GM12878 (cell line): Measurements from ENCODE around the gene TNKS1BP1. TPM values are rescaled to one million over a fixed set of nuclear protein-coding genes. Genes with fewer than 3 reads are reported as not detected.

ENCODE experiments used
- BCLAF1 ChIP-seq: fragments of 450-650 bp; IDR thresholded peaks from 2 replicates; pipeline ENCODE4 v1.6.1; 2017; ENCODE audit warnings: antibody characterized with exemption, mild to moderate bottlenecking, moderate library complexity
- CTCF ChIP-seq, 3 experiments: IDR thresholded peaks in 2 of 3; conservative IDR thresholded peaks in 1 of 3; 2 replicates each; pipeline ENCODE4 v1.5.1; 2011; ENCODE audit warnings: low read depth in 3 of 3, low read length in 3 of 3, mild to moderate bottlenecking in 3 of 3, control low read depth in 2 of 3, moderate library complexity in 2 of 3, inconsistent platforms in 1 of 3, mixed read lengths in 1 of 3; ENCODE audit not compliant: control insufficient read depth in 2 of 3, insufficient read depth in 1 of 3; ENCODE audit errors: extremely low read depth in 1 of 3
- E2F4 ChIP-seq: IDR thresholded peaks from 2 replicates; pipeline ENCODE4 v1.6.1; 2012; ENCODE audit warnings: low read depth, low read length, improper control_type of control experiment
- PRDM15 ChIP-seq: fragments of 450-650 bp; formaldehyde crosslinking; IDR thresholded peaks from 2 replicates; pipeline ENCODE4 v1.4.0; 2020; ENCODE audit warnings: mild to moderate bottlenecking, moderate library complexity
- polyA plus RNA-seq, 11 experiments: library from polyadenylated mRNA; depleted of rRNA in 4 of 11; unstranded in 6 of 11; stranded (reverse) in 5 of 11; fragments of >200 nt; fragmentation: Nextera tagmentation in 4 of 11; fragmentation: Illumina TruSeq in 1 of 11; extraction: Ambion mirVana in 4 of 11; extraction: Trizol in 1 of 11; gene quantifications; 1 replicate in 1 of 11; 2 replicates in 10 of 11; pipeline versions ENCODE4 v1.2.1 to v1.2.3, GENCODE V29; 2011 to 2016; ENCODE audit warnings: inconsistent platforms in 2 of 11, missing spikeins in 2 of 11, low read depth in 1 of 11
- total RNA-seq, 4 experiments: library from RNA; depleted of rRNA in 3 of 4; stranded (reverse); fragments of >200 nt in 3 of 4; fragmentation: Illumina TruSeq in 1 of 4; extraction: Trizol in 1 of 4; gene quantifications; 2 replicates each; pipeline versions ENCODE4 v1.2.1 to v1.2.3, GENCODE V29; 2013 to 2021

The TNKS1BP1 gene
- total and polyA plus RNA-seq, 10 of the 15 experiments (the other 5 are each of a cell fraction or from before 2014, with no cell fraction given), result 0.26 to 15.8 (median 4.3) TPM

GRCh38 chr11:57251037-57251436, 73.7 kb downstream of the TNKS1BP1 start (continued):
- no peak for TF ChIP-seq BCLAF1
- no peak for TF ChIP-seq CTCF (IDR thresholded peaks at IDR 0.05 in 2 of 3, conservative IDR thresholded peaks at IDR 0.05 in 1 of 3; ENCODE audit: control insufficient read depth in 2 of 3, extremely low read depth in 1 of 3, insufficient read depth in 1 of 3, low read depth in 3 of 3, low read length in 3 of 3)
- TF ChIP-seq E2F4, result no peak
- TF ChIP-seq PRDM15 (CRISPR knock-in tag), result no peak

Other genes starting within 250 kb of the TNKS1BP1 start
Only the 7 nearest of the 12 such genes appear.
- not detected in 2 replicates for gene APLNR, start 87.7 kb downstream of the TNKS1BP1 start, total RNA-seq (2014; rRNA removed)
- not detected in 2 replicates for gene APLNR, start 87.7 kb downstream of the TNKS1BP1 start, total RNA-seq (2014; rRNA removed; fragmentation: Illumina TruSeq; extraction: Trizol)
- not detected in 2 replicates for gene APLNR, start 87.7 kb downstream of the TNKS1BP1 start, total RNA-seq (2021)
- gene APLNR, start 87.7 kb downstream of the TNKS1BP1 start, polyA plus RNA-seq (2011; rRNA removed), result 0.10 and 0.11 TPM in 2 replicates
- not detected in 2 replicates for gene APLNR, start 87.7 kb downstream of the TNKS1BP1 start, polyA plus RNA-seq (2014; fragmentation: Illumina TruSeq; extraction: Trizol)
- gene APLNR, start 87.7 kb downstream of the TNKS1BP1 start, polyA plus RNA-seq (2014; fragmentation: Nextera tagmentation; extraction: Ambion mirVana), result not detected
- gene APLNR, start 87.7 kb downstream of the TNKS1BP1 start, polyA plus RNA-seq (2014; rRNA removed), result not detected in 2 replicates
- not detected for gene APLNR, start 87.7 kb downstream of the TNKS1BP1 start, polyA plus RNA-seq (2016; fragmentation: Nextera tagmentation; extraction: Ambion mirVana)
- 130 and 132 TPM in 2 replicates for gene SSRP1, start 10.9 kb upstream of the TNKS1BP1 start, total RNA-seq (2014; rRNA removed)
- 188 and 207 TPM in 2 replicates for gene SSRP1, start 10.9 kb upstream of the TNKS1BP1 start, total RNA-seq (2014; rRNA removed; fragmentation: Illumina TruSeq; extraction: Trizol)
- 174 and 183 TPM in 2 replicates for gene SSRP1, start 10.9 kb upstream of the TNKS1BP1 start, total RNA-seq (2021)
- 135 and 217 TPM in 2 replicates for gene SSRP1, start 10.9 kb upstream of the TNKS1BP1 start, polyA plus RNA-seq (2011; rRNA removed)
- gene SSRP1, start 10.9 kb upstream of the TNKS1BP1 start, polyA plus RNA-seq (2014; fragmentation: Illumina TruSeq; extraction: Trizol), result 279 and 333 TPM in 2 replicates
- gene SSRP1, start 10.9 kb upstream of the TNKS1BP1 start, polyA plus RNA-seq (2014; fragmentation: Nextera tagmentation; extraction: Ambion mirVana), result 100 to 1,000 TPM in 1 of 2 experiments, 10 to 100 TPM in 1; 74.3 to 119 TPM
- gene SSRP1, start 10.9 kb upstream of the TNKS1BP1 start, polyA plus RNA-seq (2014; rRNA removed), result 143 and 145 TPM in 2 replicates
- 10 to 100 TPM; 73.6 to 79.6 TPM for gene SSRP1, start 10.9 kb upstream of the TNKS1BP1 start, polyA plus RNA-seq (2016; fragmentation: Nextera tagmentation; extraction: Ambion mirVana)
- not detected in 2 replicates for gene P2RX3, start 13.4 kb upstream of the TNKS1BP1 start, total RNA-seq (2014; rRNA removed)
- gene P2RX3, start 13.4 kb upstream of the TNKS1BP1 start, total RNA-seq (2014; rRNA removed; fragmentation: Illumina TruSeq; extraction: Trizol), result not detected in 2 replicates
- not detected in 2 replicates for gene P2RX3, start 13.4 kb upstream of the TNKS1BP1 start, total RNA-seq (2021)
- gene P2RX3, start 13.4 kb upstream of the TNKS1BP1 start, polyA plus RNA-seq (2011; rRNA removed), result 0.05 TPM in 1 of 2 replicates, not detected in the other
- gene P2RX3, start 13.4 kb upstream of the TNKS1BP1 start, polyA plus RNA-seq (2014; fragmentation: Illumina TruSeq; extraction: Trizol), result not detected in 2 replicates
- not detected for gene P2RX3, start 13.4 kb upstream of the TNKS1BP1 start, polyA plus RNA-seq (2014; fragmentation: Nextera tagmentation; extraction: Ambion mirVana)
- gene P2RX3, start 13.4 kb upstream of the TNKS1BP1 start, polyA plus RNA-seq (2014; rRNA removed), result 0.12 TPM in 1 of 2 replicates, not detected in the other
- gene P2RX3, start 13.4 kb upstream of the TNKS1BP1 start, polyA plus RNA-seq (2016; fragmentation: Nextera tagmentation; extraction: Ambion mirVana), result not detected
- not detected in 2 replicates for gene PRG3, start 56.2 kb upstream of the TNKS1BP1 start, total RNA-seq (2014; rRNA removed)
- not detected in 2 replicates for gene PRG3, start 56.2 kb upstream of the TNKS1BP1 start, total RNA-seq (2014; rRNA removed; fragmentation: Illumina TruSeq; extraction: Trizol)
- not detected in 2 replicates for gene PRG3, start 56.2 kb upstream of the TNKS1BP1 start, total RNA-seq (2021)
- not detected in 2 replicates for gene PRG3, start 56.2 kb upstream of the TNKS1BP1 start, polyA plus RNA-seq (2011; rRNA removed)
- gene PRG3, start 56.2 kb upstream of the TNKS1BP1 start, polyA plus RNA-seq (2014; fragmentation: Illumina TruSeq; extraction: Trizol), result not detected in 2 replicates
- gene PRG3, start 56.2 kb upstream of the TNKS1BP1 start, polyA plus RNA-seq (2014; fragmentation: Nextera tagmentation; extraction: Ambion mirVana), result not detected
- gene PRG3, start 56.2 kb upstream of the TNKS1BP1 start, polyA plus RNA-seq (2014; rRNA removed), result not detected in 2 replicates
- not detected for gene PRG3, start 56.2 kb upstream of the TNKS1BP1 start, polyA plus RNA-seq (2016; fragmentation: Nextera tagmentation; extraction: Ambion mirVana)
- gene PRG2, start 65.7 kb upstream of the TNKS1BP1 start, total RNA-seq (2014; rRNA removed), result 0.68 TPM in 1 of 2 replicates, not detected in the other
- 0.41 TPM in 1 of 2 replicates, not detected in the other for gene PRG2, start 65.7 kb upstream of the TNKS1BP1 start, total RNA-seq (2014; rRNA removed; fragmentation: Illumina TruSeq; extraction: Trizol)
- 1.7 and 2.0 TPM in 2 replicates for gene PRG2, start 65.7 kb upstream of the TNKS1BP1 start, total RNA-seq (2021)
- gene PRG2, start 65.7 kb upstream of the TNKS1BP1 start, polyA plus RNA-seq (2011; rRNA removed), result 0.23 and 0.43 TPM in 2 replicates
- 0.10 TPM in 1 of 2 replicates, not detected in the other for gene PRG2, start 65.7 kb upstream of the TNKS1BP1 start, polyA plus RNA-seq (2014; fragmentation: Illumina TruSeq; extraction: Trizol)
- gene PRG2, start 65.7 kb upstream of the TNKS1BP1 start, polyA plus RNA-seq (2014; fragmentation: Nextera tagmentation; extraction: Ambion mirVana), result 1 to 10 TPM in 1 of 2 experiments, under 1 TPM in 1; 0.88 to 1.0 TPM
- gene PRG2, start 65.7 kb upstream of the TNKS1BP1 start, polyA plus RNA-seq (2014; rRNA removed), result 0.25 and 0.40 TPM in 2 replicates
- under 1 TPM in 1 of 2 experiments, not detected in 1; 0.19 TPM for gene PRG2, start 65.7 kb upstream of the TNKS1BP1 start, polyA plus RNA-seq (2016; fragmentation: Nextera tagmentation; extraction: Ambion mirVana)
- 104 and 112 TPM in 2 replicates for gene SLC43A3, start 102.2 kb upstream of the TNKS1BP1 start, total RNA-seq (2014; rRNA removed)
- gene SLC43A3, start 102.2 kb upstream of the TNKS1BP1 start, total RNA-seq (2014; rRNA removed; fragmentation: Illumina TruSeq; extraction: Trizol), result 79.7 and 80.2 TPM in 2 replicates
- gene SLC43A3, start 102.2 kb upstream of the TNKS1BP1 start, total RNA-seq (2021), result 147 and 158 TPM in 2 replicates
- gene SLC43A3, start 102.2 kb upstream of the TNKS1BP1 start, polyA plus RNA-seq (2011; rRNA removed), result 129 and 237 TPM in 2 replicates
- gene SLC43A3, start 102.2 kb upstream of the TNKS1BP1 start, polyA plus RNA-seq (2014; fragmentation: Illumina TruSeq; extraction: Trizol), result 153 and 168 TPM in 2 replicates
- gene SLC43A3, start 102.2 kb upstream of the TNKS1BP1 start, polyA plus RNA-seq (2014; fragmentation: Nextera tagmentation; extraction: Ambion mirVana), result 10 to 100 TPM; 37.5 to 79.9 TPM
- gene SLC43A3, start 102.2 kb upstream of the TNKS1BP1 start, polyA plus RNA-seq (2014; rRNA removed), result 107 and 111 TPM in 2 replicates
- gene SLC43A3, start 102.2 kb upstream of the TNKS1BP1 start, polyA plus RNA-seq (2016; fragmentation: Nextera tagmentation; extraction: Ambion mirVana), result 100 to 1,000 TPM; 189 to 200 TPM
- 0.33 and 0.34 TPM in 2 replicates for gene RTN4RL2, start 135.6 kb upstream of the TNKS1BP1 start, total RNA-seq (2014; rRNA removed)
- not detected in 2 replicates for gene RTN4RL2, start 135.6 kb upstream of the TNKS1BP1 start, total RNA-seq (2014; rRNA removed; fragmentation: Illumina TruSeq; extraction: Trizol)
- gene RTN4RL2, start 135.6 kb upstream of the TNKS1BP1 start, total RNA-seq (2021), result 1.0 and 1.1 TPM in 2 replicates
- not detected in 2 replicates for gene RTN4RL2, start 135.6 kb upstream of the TNKS1BP1 start, polyA plus RNA-seq (2011; rRNA removed)
- not detected in 2 replicates for gene RTN4RL2, start 135.6 kb upstream of the TNKS1BP1 start, polyA plus RNA-seq (2014; fragmentation: Illumina TruSeq; extraction: Trizol)
- under 1 TPM in 1 of 2 experiments, not detected in 1; 0.14 TPM for gene RTN4RL2, start 135.6 kb upstream of the TNKS1BP1 start, polyA plus RNA-seq (2014; fragmentation: Nextera tagmentation; extraction: Ambion mirVana)
- gene RTN4RL2, start 135.6 kb upstream of the TNKS1BP1 start, polyA plus RNA-seq (2014; rRNA removed), result 0.58 and 0.88 TPM in 2 replicates
- under 1 TPM; 0.48 to 0.55 TPM for gene RTN4RL2, start 135.6 kb upstream of the TNKS1BP1 start, polyA plus RNA-seq (2016; fragmentation: Nextera tagmentation; extraction: Ambion mirVana)